ENCODE results near the gene MBNL1. TPM values are rescaled to one million over a fixed set of nuclear protein-coding genes. Genes with fewer than 3 reads are reported as not detected.

MBNL1 gene
- polyA plus RNA-seq, 1 donor (not counting 4 experiments of a cell fraction or from before 2014, with no cell fraction given) = 58.3 TPM

DNA sequence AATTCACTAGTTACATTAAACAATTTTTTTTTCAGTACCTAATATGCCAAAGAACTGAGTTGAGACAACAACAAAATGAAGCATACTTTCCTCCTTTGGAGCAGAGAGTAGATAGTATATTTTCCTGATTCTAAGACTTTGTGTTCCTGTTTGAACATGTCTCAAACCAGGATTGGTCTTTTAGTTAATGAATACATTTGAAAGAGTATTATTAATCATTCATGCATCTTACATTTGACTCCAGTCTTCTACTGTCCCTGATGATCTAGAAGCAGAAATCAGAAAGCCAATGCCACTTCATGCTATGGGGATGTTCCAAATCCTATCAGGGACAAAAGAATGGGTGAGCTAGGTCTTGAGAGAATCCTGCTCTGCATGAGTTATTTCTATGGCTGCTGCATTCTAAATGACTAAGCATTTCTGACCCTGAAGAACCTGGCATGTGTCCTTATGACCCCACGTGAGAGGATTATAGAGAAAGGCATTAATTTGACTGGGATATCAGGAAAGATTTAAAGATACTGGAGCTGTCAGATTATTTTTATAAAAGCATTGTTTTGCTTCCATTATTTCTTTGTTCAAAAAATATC, 32.9 kb upstream of the MBNL1 start:
- FAIRE-seq = peak; percentile 79
- H3K9ac ChIP-seq (ENCODE audit: control insufficient read depth, extremely low read depth, insufficient read depth, low read length) = no peak overlapping the region
- peaks cover 30% of the 10 kb centered on the region for H3K4me1 ChIP-seq (ENCODE audit: control insufficient read depth, extremely low read depth, insufficient read depth, low read length)
- H3K79me2 ChIP-seq (ENCODE audit: control insufficient read depth, insufficient read depth, low read length) = no peaks in the 10 kb centered on the region
- dilution Hi-C loops (cut with MboI; ENCODE audit: extremely low pct_ligation_motif_present, low sequenced_read_pairs) = no loop called here
- H3K27me3 ChIP-seq (ENCODE audit: control insufficient read depth, extremely low read depth, insufficient read depth, low read length) = no peaks in the 10 kb centered on the region
- H3K27ac ChIP-seq (ENCODE audit: control insufficient read depth, insufficient read depth, low read length) = peak overlapping the region; percentile 24
- peak overlapping the region; percentile 80 for H2AFZ ChIP-seq (ENCODE audit: control insufficient read depth, low read length)
- H3K4me2 ChIP-seq (ENCODE audit: control insufficient read depth, extremely low read depth, insufficient read depth, low read depth, low read length) = peak overlapping the region; percentile 47
- no peaks in the 10 kb centered on the region for H3K36me3 ChIP-seq (ENCODE audit: control insufficient read depth in 2 of 2, extremely low read depth in 1 of 2, insufficient read depth in 2 of 2, low read length in 2 of 2)
- TF ChIP-seq, protein P1, sequence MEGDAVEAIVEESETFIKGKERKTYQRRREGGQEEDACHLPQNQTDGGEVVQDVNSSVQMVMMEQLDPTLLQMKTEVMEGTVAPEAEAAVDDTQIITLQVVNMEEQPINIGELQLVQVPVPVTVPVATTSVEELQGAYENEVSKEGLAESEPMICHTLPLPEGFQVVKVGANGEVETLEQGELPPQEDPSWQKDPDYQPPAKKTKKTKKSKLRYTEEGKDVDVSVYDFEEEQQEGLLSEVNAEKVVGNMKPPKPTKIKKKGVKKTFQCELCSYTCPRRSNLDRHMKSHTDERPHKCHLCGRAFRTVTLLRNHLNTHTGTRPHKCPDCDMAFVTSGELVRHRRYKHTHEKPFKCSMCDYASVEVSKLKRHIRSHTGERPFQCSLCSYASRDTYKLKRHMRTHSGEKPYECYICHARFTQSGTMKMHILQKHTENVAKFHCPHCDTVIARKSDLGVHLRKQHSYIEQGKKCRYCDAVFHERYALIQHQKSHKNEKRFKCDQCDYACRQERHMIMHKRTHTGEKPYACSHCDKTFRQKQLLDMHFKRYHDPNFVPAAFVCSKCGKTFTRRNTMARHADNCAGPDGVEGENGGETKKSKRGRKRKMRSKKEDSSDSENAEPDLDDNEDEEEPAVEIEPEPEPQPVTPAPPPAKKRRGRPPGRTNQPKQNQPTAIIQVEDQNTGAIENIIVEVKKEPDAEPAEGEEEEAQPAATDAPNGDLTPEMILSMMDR (optimal IDR thresholded peaks at IDR 0.05 in 1 of 3, IDR thresholded peaks at IDR 0.05 in 1 of 3, conservative IDR thresholded peaks at IDR 0.05 in 1 of 3; ENCODE audit: extremely low read depth in 1 of 3, insufficient read depth in 2 of 3, low read length in 3 of 3) = no peak
- TF ChIP-seq EZH2 (IDR thresholded peaks at IDR 0.05; ENCODE audit: low read length) = no peak
- H4K20me1 ChIP-seq (ENCODE audit: control insufficient read depth, extremely low read depth, insufficient read depth, low read length) = no peaks in the 10 kb centered on the region
- no peaks in the 10 kb centered on the region for H3K9me3 ChIP-seq (ENCODE audit: control insufficient read depth, low read depth, low read length)
- peak overlapping the region in 2 of 3 experiments; percentile 5 to 17 for H3K4me3 ChIP-seq (ENCODE audit: control insufficient read depth in 2 of 3, extremely low read depth in 1 of 3, insufficient read depth in 2 of 3, low read depth in 1 of 3, low read length in 3 of 3)
- H3K9me1 ChIP-seq (ENCODE audit: control insufficient read depth, extremely low read depth, insufficient read depth, low read length) = no peaks in the 10 kb centered on the region
- DNase-seq (ENCODE audit: low read depth, low spot score) = no peak

DNA sequence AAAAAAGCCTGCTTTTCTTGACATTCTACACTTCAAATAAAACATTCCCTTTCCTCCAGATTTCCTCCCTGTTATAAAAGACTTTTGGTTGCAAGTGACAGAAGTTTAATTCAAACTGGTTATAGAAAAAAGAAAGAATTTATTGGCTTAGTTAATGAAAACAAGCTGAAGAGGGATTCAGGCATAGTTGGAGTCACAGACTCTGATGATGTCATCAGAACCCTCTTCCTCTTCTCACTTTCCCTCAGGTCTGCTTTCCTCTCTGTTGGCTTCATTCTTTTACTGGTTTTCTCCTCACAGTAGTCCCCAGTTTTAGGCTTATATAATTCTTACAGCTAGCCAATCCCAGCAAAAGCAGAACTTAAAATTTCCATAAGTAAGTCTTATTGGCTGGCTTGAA, 32.0 kb upstream of the MBNL1 start:
- H3K9me1 ChIP-seq (ENCODE audit: control insufficient read depth, extremely low read depth, insufficient read depth, low read length) = no peaks in the 10 kb centered on the region
- no peaks in the 10 kb centered on the region for H3K9me3 ChIP-seq (ENCODE audit: control insufficient read depth, low read depth, low read length)
- no peak overlapping the region for H3K27ac ChIP-seq (ENCODE audit: control insufficient read depth, insufficient read depth, low read length)
- no peak overlapping the region for H2AFZ ChIP-seq (ENCODE audit: control insufficient read depth, low read length)
- H3K4me3 ChIP-seq (ENCODE audit: control insufficient read depth in 2 of 3, extremely low read depth in 1 of 3, insufficient read depth in 2 of 3, low read depth in 1 of 3, low read length in 3 of 3) = no peak overlapping the region
- H4K20me1 ChIP-seq (ENCODE audit: control insufficient read depth, extremely low read depth, insufficient read depth, low read length) = no peaks in the 10 kb centered on the region
- TF ChIP-seq EZH2 (IDR thresholded peaks at IDR 0.05; ENCODE audit: low read length) = no peak
- TF ChIP-seq, protein P1 (optimal IDR thresholded peaks at IDR 0.05 in 1 of 3, IDR thresholded peaks at IDR 0.05 in 1 of 3, conservative IDR thresholded peaks at IDR 0.05 in 1 of 3; ENCODE audit: extremely low read depth in 1 of 3, insufficient read depth in 2 of 3, low read length in 3 of 3) = no peak
- no peaks in the 10 kb centered on the region for H3K36me3 ChIP-seq (ENCODE audit: control insufficient read depth in 2 of 2, extremely low read depth in 1 of 2, insufficient read depth in 2 of 2, low read length in 2 of 2)
- no peaks in the 10 kb centered on the region for H3K27me3 ChIP-seq (ENCODE audit: control insufficient read depth, extremely low read depth, insufficient read depth, low read length)
- peaks cover 34% of the 10 kb centered on the region for H3K4me1 ChIP-seq (ENCODE audit: control insufficient read depth, extremely low read depth, insufficient read depth, low read length)
- no peak for DNase-seq (ENCODE audit: low read depth, low spot score)
- no peaks in the 10 kb centered on the region for H3K79me2 ChIP-seq (ENCODE audit: control insufficient read depth, insufficient read depth, low read length)
- H3K4me2 ChIP-seq (ENCODE audit: control insufficient read depth, extremely low read depth, insufficient read depth, low read depth, low read length) = no peak overlapping the region
- no peak for FAIRE-seq
- H3K9ac ChIP-seq (ENCODE audit: control insufficient read depth, extremely low read depth, insufficient read depth, low read length) = no peak overlapping the region
- dilution Hi-C loops (cut with MboI; ENCODE audit: extremely low pct_ligation_motif_present, low sequenced_read_pairs) = no loop called here
